NCI-H1436 treated with DMSO at 0.1 percent for 48 hours (cell line): ENCODE results near the gene NFKBIB.

Experiments
- DNase-seq: peaks from one replicate; lab custom pipeline; 2025; lab: John Stamatoyannopoulos, UW

NFKBIB gene

GRCh38 chr19:38958301-38958700 lies 58.5 kb downstream of the NFKBIB start:
- DNase-seq, result no peak
